Ishikawa (cell line): Measurements from ENCODE around the gene NPBWR2.

Experiments
- EP300 ChIP-seq: IDR thresholded peaks from 2 replicates; pipeline ENCODE4 v1.6.1; 2012; ENCODE audit warnings: borderline replicate concordance
- TAF1 ChIP-seq: IDR thresholded peaks from 2 replicates; pipeline ENCODE4 v1.6.1; 2012; ENCODE audit warnings: low read depth, mild to moderate bottlenecking
- TCF12 ChIP-seq: IDR thresholded peaks from 2 replicates; pipeline ENCODE4 v1.6.1; 2012; ENCODE audit warnings: low read depth
- TEAD4 ChIP-seq: IDR thresholded peaks from 2 replicates; pipeline ENCODE4 v1.6.1; 2012
- USF1 ChIP-seq: IDR thresholded peaks from 2 replicates; pipeline ENCODE4 v1.6.1; 2012

GRCh38 chr20:64073476-64074183, 33.7 kb downstream of the NPBWR2 start:
- TF ChIP-seq TEAD4 (no peak), TCF12 (no peak), USF1 (no peak), EP300 (no peak), TAF1 (no peak)
